Activated naive CD8-positive, alpha-beta T cell (primary cell): ENCODE data around the gene TCF7L2.

ENCODE experiments used
- H3K27ac Mint-ChIP-seq: one replicate; pipeline ENCODE4 v1.8.0; 2021; ENCODE audit warnings: mixed read lengths
- H3K27me3 Mint-ChIP-seq: one replicate; pipeline ENCODE4 v1.8.0; 2021; ENCODE audit warnings: mixed read lengths
- H3K36me3 Mint-ChIP-seq: one replicate; pipeline ENCODE4 v1.8.0; 2021; ENCODE audit warnings: mixed read lengths
- H3K4me1 Mint-ChIP-seq: one replicate; pipeline ENCODE4 v1.8.0; 2021; ENCODE audit warnings: low read depth, mixed read lengths
- H3K4me3 Mint-ChIP-seq: one replicate; pipeline ENCODE4 v1.8.0; 2021; ENCODE audit warnings: mild to moderate bottlenecking, mixed read lengths
- H3K9me3 Mint-ChIP-seq: one replicate; pipeline ENCODE4 v1.8.0; 2021; ENCODE audit warnings: low read depth, mixed read lengths

The TCF7L2 gene

DNA sequence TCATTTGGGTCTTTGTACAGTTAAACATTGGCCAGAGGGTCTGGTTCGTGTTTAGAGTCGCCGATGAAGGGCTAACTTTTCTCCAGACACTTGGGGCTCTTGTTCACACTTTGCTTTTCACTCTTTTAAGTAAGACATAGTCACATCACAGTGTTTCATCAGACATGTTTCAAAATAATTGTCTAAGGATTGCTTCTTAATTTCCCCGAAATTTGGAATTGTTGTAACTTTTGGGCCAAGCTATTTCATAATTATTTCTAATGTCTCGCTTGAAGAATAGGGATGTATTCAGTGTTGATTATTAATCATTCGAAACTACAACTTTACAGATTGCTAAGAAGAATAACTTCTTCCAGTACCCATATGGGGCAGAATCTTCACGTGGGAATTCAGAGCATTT is 92.8 kb downstream of the TCF7L2 start:
- Mint-ChIP-seq H3K36me3 (peaks cover 7% of the 10 kb centered on the region), H3K4me3 (no peak overlapping the region), H3K4me1 (no peaks in the 10 kb centered on the region), H3K27me3 (no peaks in the 10 kb centered on the region), H3K9me3 (no peaks in the 10 kb centered on the region), H3K27ac (no peak overlapping the region)

DNA sequence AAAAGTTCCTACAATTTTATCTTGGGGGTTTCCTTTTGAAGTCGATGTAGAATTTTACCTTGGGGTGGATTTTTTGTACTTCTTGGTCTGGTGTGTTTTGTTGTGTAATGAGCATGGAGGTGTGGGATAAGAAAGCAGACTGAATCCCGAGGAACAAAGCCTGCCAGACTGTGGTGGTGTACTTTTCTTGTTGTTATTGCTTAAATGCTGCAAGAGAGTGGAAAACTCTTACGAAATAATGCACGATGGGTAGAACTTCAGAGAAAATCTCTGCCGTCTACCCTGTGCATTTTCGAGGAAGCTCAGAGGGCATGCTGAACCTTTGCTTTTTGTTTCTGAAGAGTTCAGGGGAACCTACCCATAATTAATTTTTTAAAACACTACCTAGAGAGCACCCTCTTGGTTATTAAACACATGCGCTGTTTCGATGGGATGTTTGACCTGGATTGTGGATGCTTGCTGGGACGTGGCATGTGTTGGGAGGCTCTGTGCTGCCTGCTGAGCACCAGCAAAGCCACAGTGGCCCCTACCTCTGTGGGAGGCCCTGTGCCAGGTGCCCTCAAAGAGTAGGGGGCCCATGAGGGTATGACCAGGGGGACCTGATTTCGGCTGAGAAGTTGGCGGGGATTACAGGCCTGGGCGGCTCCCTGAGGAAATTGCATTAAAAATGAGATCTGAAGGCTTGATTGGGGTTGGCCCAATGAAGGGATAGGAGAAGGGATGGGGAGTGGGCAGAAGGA is 94.1 kb downstream of the TCF7L2 start:
- Mint-ChIP-seq H3K36me3 (peaks cover 7% of the 10 kb centered on the region), H3K4me1 (no peaks in the 10 kb centered on the region), H3K4me3 (no peak overlapping the region), H3K9me3 (no peaks in the 10 kb centered on the region), H3K27ac (no peak overlapping the region), H3K27me3 (no peaks in the 10 kb centered on the region)

DNA sequence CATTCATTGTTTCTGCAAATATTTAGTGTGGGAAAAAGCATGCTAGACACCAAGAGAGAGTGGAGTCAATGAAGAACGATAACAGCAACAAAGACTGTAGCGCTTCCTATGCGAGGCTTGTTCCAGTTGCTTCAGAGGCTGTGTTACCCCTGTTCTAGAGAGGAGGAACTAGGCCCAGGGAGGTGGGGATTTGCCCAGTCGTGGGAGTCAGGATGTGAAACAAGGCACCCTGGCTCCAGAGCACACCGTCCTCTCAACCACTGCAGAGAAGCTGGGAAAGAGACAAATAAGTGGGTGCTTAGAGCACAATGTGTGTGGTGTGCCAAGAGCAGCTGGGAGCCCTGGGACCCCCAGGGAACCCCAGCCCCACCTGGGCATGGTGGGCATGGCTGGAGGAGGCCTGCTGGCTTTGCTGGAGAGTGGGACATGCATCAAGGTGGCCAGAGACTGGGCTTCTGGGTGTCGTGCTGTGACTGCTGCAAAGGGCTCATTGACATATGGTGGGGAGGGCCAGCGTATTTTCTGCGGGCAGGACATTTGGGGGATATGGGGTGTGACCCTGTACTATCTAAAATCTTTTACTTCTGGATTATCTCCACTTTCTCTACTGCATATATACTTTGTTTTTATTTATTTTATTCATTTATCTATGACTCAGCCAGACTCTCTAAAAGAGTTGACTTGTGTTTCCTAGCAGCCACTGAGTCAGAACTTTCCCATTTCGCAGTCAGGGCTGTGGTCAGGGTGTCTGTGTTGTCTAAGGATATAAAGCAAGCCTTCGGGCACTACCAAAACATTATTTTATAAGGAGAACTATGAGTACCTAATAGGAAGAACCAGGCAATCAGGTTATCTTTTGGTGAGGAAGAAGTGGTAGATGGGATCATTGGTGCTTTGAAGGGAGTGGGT is 95.4 kb downstream of the TCF7L2 start:
- H3K9me3 Mint-ChIP-seq, result no peaks in the 10 kb centered on the region
- peaks cover 7% of the 10 kb centered on the region for H3K4me1 Mint-ChIP-seq
- H3K27ac Mint-ChIP-seq, result no peak overlapping the region
- H3K27me3 Mint-ChIP-seq, result no peaks in the 10 kb centered on the region
- no peak overlapping the region for H3K4me3 Mint-ChIP-seq
- peaks cover 7% of the 10 kb centered on the region for H3K36me3 Mint-ChIP-seq

DNA sequence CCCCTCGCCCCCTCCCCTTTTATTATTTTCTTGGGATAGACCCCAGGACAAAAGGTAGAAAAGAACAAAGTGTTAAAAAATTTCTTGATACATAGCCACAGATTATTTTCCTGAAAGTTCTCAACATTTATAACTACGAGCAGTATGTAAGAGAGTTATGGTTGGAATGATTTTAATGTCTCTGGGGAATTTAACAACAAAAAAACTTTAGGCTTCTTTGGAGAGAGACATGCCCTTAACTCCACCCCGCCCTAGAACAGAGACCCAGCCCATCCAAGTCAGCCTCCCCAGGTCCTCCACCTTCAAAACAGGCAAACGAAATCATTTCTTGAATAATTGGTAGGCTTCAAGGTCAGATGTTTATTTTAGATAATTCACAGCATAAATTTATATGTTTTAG is 97.1 kb downstream of the TCF7L2 start:
- H3K27ac Mint-ChIP-seq, result no peak overlapping the region
- H3K9me3 Mint-ChIP-seq, result no peaks in the 10 kb centered on the region
- peaks cover 7% of the 10 kb centered on the region for H3K36me3 Mint-ChIP-seq
- peaks cover 19% of the 10 kb centered on the region for H3K4me1 Mint-ChIP-seq
- H3K4me3 Mint-ChIP-seq, result no peak overlapping the region
- no peaks in the 10 kb centered on the region for H3K27me3 Mint-ChIP-seq

DNA sequence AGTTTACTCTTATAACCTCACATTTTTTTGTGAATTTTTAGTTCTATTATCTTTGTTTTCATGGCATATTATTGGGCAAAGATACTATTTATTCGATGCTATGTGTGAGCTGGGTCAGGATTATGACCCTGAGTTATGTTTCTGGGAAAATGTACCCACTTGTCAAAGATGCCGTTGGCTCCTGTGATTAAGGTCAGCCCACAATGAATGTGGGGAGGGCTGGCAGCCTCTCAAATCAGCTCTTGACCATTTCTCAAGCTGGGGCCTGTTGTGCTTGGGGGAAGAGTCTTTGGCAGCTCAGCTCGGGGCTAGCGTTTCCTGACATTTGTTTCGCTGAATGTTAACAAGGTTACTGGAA is 97.5 kb downstream of the TCF7L2 start:
- Mint-ChIP-seq H3K9me3 (no peaks in the 10 kb centered on the region), H3K4me3 (no peak overlapping the region), H3K27ac (no peak overlapping the region), H3K27me3 (no peaks in the 10 kb centered on the region), H3K36me3 (peaks cover 7% of the 10 kb centered on the region), H3K4me1 (peaks cover 19% of the 10 kb centered on the region)

DNA sequence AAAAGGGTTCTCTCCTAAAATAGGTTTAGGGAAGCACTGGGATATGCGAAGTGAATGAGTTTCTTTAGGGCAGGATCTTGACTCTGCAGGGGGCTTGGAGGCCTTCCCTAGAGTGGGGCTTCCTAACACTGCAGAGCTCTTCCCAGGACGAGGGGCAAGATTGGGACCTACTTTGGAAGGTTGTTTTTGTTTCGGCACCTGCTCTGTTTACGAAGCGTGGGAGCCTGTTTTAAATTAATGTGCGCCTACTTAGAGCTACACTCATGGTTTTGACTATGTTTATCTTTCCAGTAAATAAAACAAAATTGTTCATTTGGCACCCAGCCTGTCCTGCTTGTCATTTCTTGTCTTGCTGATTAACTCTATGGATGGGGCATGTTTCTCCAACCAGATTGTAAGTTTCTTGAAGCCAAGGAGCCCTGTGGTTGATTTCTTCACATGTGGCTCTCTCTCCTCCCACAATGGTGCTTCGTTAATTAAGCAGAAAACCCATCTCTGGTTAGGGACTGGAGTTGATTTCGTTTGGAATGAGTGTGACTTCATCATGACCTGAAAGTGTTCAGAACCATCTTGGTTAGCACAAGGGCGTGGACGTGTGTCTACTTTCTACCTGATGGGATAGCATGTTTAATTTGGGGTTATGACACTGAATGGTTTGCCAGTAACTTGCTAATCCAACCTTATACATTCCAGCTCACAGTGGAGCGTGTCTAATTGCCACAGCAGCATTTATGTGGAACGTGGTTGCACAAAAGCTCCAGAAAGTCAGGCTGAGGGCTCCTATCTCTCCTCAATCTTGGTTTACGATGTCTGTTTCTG is 98.1 kb downstream of the TCF7L2 start:
- Mint-ChIP-seq H3K36me3 (peaks cover 4% of the 10 kb centered on the region), H3K9me3 (no peaks in the 10 kb centered on the region), H3K4me3 (no peak overlapping the region), H3K4me1 (peaks cover 19% of the 10 kb centered on the region), H3K27me3 (no peaks in the 10 kb centered on the region), H3K27ac (no peak overlapping the region)

DNA sequence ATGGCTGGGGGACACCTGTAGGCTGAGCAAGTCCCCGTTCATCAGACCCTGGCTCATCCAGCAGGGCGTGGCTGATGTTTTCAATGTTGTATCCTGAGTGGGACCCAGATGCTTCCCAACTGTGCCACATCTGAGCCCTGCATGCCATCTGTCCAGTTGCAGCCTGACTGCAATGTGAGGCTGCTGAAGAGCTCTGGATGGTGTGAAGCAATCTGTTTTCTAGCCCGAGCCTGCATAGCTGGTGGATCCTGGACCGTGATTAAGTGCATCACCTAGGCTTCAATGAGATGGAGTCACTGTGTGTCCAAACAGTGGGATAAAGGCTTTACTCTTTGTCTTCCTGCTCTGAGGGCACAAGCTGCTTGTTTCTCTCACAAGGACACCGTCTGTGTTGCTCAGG is 99.8 kb downstream of the TCF7L2 start:
- no peaks in the 10 kb centered on the region for H3K27me3 Mint-ChIP-seq
- no peak overlapping the region for H3K27ac Mint-ChIP-seq
- H3K4me3 Mint-ChIP-seq, result no peak overlapping the region
- peaks cover 19% of the 10 kb centered on the region for H3K4me1 Mint-ChIP-seq
- H3K9me3 Mint-ChIP-seq, result no peaks in the 10 kb centered on the region
- peaks cover 3% of the 10 kb centered on the region for H3K36me3 Mint-ChIP-seq

DNA sequence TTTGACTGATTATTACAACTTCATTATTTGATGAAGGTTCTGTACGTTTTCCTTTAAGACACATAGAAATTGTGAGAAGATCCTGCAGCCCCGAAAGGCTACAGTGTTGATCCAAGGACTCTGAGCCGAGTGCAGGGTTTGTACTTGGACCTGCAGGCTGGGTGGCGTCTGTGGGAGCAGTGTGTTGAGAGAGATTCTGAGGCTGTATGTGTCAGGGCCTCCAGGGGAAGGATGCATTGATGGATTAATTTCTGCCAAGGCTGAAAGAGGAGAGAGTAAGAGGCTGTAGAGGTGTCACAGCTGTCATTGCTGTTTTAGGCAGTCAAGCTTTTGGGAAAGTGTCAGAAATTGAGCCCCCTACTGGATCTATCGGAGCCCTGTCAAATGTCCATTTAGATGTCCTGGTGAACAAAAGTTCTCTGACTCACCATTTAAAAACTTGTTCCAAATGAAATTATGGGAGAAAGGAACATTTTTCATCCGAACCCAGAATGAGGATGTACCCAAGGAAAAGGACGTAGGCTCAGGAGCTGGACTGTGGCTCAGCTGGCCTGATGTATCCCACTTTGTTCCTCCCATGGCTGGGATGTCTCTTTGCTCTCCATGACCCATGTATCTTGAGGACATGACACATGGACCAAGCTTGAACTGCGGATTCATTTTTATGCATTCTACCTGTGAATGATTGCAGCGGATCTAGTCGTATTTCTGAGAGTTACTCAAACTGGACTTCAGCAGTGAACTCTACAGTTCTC is 102.2 kb downstream of the TCF7L2 start:
- Mint-ChIP-seq H3K27me3 (no peaks in the 10 kb centered on the region), H3K9me3 (no peaks in the 10 kb centered on the region), H3K4me3 (no peak overlapping the region), H3K4me1 (peaks cover 19% of the 10 kb centered on the region), H3K27ac (no peak overlapping the region), H3K36me3 (peaks cover 3% of the 10 kb centered on the region)

DNA sequence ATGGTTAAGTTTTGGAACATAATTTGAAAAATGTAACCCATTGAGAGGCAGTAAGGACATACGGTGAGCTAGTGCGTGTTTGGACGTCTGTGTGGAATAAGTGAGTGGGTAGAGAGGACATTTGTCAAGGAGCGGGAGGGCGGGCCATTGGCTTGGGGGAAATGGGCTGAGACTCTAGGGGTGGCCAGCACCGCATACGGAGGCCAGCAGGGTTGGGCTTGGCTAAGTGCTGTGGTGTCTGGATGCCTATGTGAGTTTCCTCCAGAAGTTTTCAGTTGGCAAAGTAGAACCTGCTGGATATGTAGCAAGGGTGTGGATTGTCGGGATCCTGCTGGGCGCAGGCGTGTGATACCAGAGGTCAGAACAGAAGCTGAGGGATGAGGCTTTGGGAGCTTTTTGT is 103.0 kb downstream of the TCF7L2 start:
- Mint-ChIP-seq H3K27me3 (no peaks in the 10 kb centered on the region), H3K36me3 (peaks cover 3% of the 10 kb centered on the region), H3K4me1 (peaks cover 19% of the 10 kb centered on the region), H3K4me3 (no peak overlapping the region), H3K9me3 (no peaks in the 10 kb centered on the region), H3K27ac (no peak overlapping the region)

DNA sequence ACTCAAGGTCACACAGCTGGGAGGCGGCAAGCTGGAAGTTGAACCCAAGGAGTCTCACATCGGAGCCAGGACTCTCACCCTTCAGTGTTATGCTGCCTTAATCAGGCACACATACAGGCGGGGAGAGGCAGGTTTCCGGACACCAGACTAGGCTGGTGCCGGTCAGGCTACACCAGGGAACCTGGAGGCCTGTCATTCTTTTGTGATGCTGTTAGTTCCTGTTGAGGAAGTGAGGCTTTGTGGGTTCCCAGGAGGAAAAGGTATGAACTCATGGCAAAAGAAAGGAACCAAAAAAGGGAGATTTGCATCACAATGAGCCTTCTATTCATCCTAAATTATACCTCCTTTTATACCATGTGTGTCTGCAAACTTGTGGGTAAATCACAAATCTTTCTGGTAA is 103.8 kb downstream of the TCF7L2 start:
- Mint-ChIP-seq H3K4me3 (no peak overlapping the region), H3K4me1 (peaks cover 19% of the 10 kb centered on the region), H3K36me3 (peaks cover 3% of the 10 kb centered on the region), H3K27me3 (no peaks in the 10 kb centered on the region), H3K27ac (no peak overlapping the region), H3K9me3 (no peaks in the 10 kb centered on the region)

DNA sequence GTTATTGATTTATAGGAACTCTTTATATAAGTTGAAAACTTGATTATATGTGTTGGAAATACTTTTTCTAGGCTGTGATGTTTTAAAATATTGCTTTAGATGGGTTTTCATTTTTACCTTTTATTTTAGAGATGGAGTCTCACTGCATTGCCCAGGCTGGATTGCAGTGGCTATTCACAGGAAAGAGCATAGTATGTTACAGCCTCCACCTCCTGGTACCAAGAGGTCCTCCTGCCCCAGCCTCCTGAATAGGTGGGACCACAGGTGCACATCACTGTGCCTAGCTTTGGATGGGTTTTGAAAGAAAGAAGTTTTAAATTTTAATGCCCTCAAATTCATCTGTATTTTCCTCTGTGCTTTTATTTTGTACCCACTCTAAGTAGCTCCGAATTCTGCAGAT is 105.4 kb downstream of the TCF7L2 start:
- Mint-ChIP-seq H3K9me3 (no peaks in the 10 kb centered on the region), H3K36me3 (peaks cover 3% of the 10 kb centered on the region), H3K27me3 (no peaks in the 10 kb centered on the region), H3K4me1 (peaks cover 12% of the 10 kb centered on the region), H3K27ac (no peak overlapping the region), H3K4me3 (no peak overlapping the region)

DNA sequence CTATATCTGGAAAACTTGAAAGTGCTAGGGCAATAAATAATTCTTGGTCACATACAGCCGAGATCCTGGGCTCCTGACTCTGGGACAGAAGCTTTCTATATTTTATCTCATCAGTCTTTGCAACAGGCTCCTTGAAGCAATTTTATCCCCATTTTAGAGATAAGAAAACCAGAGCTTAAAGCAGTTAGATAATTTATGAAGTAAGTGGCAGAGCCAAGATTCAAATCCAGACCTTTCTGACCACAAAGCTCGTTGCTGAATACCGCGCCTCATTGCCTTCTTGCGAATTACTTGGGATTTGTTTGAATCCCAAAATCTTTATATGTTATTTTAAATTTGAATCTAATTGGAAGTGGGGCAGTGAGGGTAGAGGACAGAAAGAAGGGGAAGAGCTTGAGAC is 106.0 kb downstream of the TCF7L2 start:
- Mint-ChIP-seq H3K4me3 (no peak overlapping the region), H3K27ac (no peak overlapping the region), H3K9me3 (no peaks in the 10 kb centered on the region), H3K4me1 (peaks cover 7% of the 10 kb centered on the region), H3K36me3 (peaks cover 3% of the 10 kb centered on the region), H3K27me3 (no peaks in the 10 kb centered on the region)

DNA sequence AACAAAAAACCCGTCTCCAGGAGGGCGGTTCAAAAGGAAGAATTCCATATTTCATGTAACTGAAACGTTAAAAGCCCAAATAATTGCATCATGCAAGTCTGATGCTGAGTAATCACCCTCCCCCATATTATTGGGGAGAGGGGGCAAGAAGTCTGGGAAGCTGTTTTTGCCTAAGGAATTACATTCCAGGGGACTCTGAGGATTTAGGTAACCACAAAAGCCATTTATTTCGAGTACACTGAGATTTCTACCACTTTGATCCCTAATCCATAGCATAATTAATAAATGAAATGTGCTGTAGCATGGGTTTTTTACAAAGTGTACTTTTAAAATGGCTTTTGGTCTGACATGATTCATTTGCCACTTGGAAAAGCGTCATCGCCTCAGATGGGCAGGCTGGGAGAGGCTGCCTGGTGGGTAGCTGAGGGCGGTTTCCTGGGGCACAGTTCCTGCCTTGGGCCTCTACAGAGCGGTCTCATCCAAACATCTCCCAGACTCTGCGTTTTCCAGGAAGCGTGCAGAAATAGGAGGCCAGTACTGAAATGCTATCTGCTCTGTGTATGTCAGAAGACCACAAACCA is 106.5 kb downstream of the TCF7L2 start:
- Mint-ChIP-seq H3K4me3 (no peak overlapping the region), H3K27ac (no peak overlapping the region), H3K36me3 (peaks cover 3% of the 10 kb centered on the region), H3K27me3 (no peaks in the 10 kb centered on the region), H3K4me1 (peaks cover 5% of the 10 kb centered on the region), H3K9me3 (no peaks in the 10 kb centered on the region)

DNA sequence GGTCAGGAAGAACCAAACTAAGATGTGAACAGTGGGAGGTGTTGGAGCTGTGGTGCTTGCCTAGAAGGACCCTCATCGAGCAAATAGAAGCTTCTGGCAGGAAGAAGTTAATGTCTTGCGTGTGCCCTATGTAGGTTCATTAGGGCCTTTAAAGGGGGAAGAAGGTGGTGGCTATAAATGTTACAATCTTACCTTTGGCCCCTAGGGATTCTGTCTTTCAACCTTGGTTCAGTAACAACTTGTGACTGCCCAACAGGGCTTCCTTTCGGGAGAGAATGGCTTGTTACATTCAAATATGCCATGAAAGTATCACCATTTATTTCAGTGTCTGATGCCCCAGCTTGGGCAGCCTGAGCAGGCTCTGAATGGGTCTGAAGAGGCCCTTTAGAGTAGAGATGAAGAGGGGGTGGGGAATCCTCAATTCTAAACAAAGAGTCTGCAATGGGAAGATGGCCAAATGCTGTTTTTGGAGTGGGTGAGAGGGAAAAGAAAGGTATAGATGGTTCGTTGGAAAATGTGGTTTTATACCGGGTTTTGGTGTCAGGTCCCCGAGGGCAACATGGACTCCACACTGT is 108.0 kb downstream of the TCF7L2 start:
- peaks cover 3% of the 10 kb centered on the region for H3K36me3 Mint-ChIP-seq
- H3K9me3 Mint-ChIP-seq, result no peaks in the 10 kb centered on the region
- H3K27me3 Mint-ChIP-seq, result no peaks in the 10 kb centered on the region

More for the DNA sequence above, 108.0 kb downstream of the TCF7L2 start:
- Mint-ChIP-seq H3K4me1 (peaks cover 1% of the 10 kb centered on the region), H3K4me3 (no peak overlapping the region), H3K27ac (no peak overlapping the region)
